HS-5 (cell line): Measurements from ENCODE around the gene TFF3.

Experiments
- DNase-seq: peaks from one replicate; pipeline ENCODE4 v3.0.0-alpha.2; 2012; ENCODE audit warnings: low read depth

TFF3 gene

GRCh38 chr21:42320791-42321190 is 5.6 kb upstream of the TFF3 start:
- no peak for DNase-seq

GRCh38 chr21:42319851-42320572 is 4.8 kb upstream of the TFF3 start:
- no peak for DNase-seq

GRCh38 chr21:42319376-42319775 is 4.2 kb upstream of the TFF3 start:
- no peak for DNase-seq

DNA sequence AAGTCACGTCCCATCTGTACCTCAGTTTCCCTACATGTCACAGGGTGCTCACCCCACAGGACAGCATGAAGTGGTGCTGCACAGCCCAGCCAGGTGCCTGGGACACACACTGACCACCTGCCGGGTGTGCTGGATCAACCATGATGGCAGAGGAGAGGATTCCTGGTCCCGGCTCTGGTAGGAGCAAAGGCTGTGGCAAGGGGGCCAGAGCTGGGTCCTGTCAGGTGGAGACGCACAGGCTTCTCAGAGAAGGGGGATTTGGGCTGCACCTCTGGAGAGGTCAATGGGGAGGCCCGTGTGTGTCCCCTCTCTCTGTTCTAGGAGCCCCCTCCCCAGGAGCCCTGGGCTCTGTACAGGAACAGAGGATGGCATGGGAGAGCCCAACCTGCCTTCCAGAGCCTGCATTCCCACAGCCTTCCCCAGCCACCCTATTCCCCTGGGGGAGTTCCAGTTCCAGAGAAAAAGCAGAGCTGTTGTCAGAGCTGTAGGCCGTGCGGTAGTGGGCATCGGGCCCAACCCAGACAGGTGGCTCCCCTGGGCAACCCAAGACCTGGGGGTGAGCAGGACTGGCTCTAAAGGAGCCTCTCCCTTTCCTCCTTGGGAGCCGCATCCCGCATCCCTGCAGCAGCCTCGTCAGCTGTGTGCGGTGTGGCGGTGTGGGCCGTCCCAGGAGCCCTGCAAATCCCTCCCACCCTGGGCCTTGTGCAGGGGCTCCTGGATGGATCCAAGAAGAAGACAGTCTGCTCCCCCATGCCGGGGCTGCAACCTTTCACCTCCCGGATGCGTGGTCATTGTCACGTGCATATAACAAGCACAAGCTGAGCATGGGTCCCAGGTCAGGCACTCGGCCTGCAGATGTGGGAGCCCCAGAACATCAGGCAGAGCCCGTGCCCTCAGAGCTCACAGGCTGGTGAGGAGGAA is 2.9 kb upstream of the TFF3 start:
- no peak for DNase-seq

- DNase-seq = no peak
Measured at GRCh38 chr21:42317341-42317741, 2.1 kb upstream of the TFF3 start.

DNA sequence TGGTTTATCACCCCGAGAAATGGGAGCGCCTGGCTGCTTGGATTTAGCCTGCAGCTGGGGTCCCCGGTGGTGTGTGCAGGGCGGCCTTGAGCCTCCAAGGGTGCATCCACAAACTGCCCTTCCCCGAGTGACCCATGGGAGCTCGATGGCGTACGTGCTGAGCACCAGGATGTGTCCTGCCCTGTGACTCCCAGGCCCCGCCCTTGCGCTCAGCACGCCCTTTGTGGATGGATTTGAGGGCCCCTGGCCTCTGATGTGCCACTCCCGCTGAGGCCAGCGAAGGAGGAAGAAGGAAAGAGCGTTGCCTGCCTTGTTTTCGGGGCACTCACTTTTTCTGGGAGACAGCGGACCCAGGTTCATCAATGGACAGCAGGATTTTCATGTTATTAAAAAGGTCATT is 1.7 kb upstream of the TFF3 start:
- DNase-seq = no peak

DNA sequence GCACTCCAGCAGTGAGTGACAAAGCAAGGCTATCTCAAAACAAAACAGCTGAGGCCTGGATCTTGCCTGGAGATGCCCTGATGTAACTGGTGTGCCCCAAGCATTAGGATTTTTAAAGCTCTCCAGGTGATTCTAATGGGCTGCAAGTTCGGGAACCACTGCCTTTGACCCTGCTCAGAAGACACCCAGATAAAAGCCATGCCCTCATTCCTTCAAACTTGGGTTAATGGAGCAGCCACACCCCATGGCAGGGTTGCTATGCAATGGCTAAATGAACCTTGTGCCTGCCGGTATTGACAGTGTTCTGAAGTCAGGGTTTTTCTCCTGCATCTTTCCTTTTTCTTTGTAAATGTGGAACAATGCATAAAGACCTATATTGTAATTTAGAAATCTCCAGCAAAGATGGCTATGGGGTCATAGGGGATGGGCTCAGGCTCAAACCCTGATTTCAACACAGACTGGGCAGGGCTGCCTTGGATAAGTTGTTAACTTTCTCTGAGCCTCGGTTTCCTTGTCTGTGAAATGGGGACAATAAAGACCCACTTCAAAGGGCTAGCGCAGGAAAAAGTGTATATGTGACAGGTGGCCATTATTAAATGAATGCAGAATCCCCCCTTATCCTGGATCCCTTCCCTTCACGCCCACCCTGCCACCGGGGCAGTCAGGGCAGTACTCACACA is 453 bp downstream of the TFF3 start:
- no peak for DNase-seq

GRCh38 chr21:42313501-42313969 is 1.7 kb downstream of the TFF3 start:
- no peak for DNase-seq

DNA sequence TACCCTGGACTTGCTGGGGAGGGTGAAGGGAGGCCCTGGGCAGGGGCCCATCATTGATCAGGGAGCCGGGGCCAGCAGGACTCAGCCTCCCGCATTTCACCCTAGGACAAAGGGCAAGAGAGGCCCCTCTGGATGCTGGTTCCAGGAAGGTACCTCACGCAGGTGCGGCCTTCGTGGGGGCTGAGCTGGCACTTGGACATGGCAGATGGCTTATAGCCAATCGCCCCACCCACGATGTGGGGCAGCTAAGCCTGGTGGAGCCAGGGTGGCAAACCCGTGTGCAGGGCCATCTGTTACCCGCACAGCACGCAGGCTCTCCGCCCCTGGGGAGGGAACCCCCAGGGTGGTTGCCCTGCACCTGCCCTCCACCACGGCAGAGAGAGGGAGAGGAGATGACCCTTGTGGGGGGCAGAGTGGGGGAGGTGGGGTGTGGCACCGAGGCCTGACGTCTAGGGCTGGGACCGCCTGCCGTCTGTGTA is 2.5 kb downstream of the TFF3 start:
- no peak for DNase-seq

DNA sequence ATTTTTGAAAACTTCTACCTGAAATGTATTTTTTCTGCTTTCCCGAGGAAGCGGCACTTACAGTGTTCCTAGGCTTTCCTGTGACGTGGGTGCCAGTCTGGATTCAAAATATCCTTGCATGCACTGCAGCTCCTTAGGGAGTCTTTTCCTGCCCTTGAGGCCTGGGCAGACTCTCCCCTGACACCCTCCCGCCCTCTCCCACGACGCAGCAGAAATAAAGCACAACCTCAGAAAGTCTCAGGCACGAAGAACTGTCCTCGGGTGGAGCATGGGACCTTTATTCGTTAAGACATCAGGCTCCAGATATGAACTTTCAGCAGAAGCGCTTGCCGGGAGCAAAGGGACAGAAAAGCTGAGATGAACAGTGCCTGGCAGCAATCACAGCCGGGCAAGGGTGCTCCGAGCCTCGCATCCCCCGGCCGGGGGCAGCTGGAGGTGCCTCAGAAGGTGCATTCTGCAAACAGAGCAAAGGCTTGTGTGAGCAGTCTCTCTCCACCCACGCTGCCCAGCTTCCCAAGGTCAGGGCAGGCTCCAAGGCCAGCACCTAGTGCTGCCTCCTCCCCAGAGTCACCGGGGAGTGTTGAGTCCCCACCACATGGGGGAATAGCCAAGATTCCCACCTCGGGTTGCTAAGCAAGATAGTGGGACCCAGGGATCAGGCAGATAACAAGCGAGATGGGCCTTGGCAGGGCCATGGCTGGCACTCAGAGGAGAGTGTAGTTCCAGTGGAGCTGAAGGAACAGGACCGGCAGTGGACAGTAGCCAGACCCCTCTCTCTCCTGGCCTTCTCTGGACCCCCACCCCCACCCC is 3.2 kb downstream of the TFF3 start:
- DNase-seq = no peak

DNA sequence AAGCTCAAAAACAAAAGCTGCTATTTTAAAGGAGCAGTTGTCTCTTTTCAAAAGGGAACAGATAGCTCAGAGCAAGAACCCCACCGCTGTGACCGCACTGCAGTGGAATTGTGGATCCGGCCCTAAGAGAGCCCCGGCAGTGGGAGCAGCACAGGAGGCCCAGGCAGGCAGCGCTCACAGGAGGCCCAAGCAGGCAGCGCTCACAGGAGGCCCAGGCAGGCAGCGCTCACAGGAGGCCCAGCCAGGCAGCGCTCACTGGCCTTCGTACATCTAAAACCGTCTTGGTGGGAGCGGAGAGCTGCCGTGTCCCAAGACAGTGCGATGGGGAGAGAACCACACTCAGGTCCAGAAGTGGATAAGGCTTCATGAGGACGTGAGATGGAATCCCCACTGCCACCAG is 4.0 kb downstream of the TFF3 start:
- no peak for DNase-seq

GRCh38 chr21:42310411-42311001 is 4.7 kb downstream of the TFF3 start:
- DNase-seq = no peak

DNA sequence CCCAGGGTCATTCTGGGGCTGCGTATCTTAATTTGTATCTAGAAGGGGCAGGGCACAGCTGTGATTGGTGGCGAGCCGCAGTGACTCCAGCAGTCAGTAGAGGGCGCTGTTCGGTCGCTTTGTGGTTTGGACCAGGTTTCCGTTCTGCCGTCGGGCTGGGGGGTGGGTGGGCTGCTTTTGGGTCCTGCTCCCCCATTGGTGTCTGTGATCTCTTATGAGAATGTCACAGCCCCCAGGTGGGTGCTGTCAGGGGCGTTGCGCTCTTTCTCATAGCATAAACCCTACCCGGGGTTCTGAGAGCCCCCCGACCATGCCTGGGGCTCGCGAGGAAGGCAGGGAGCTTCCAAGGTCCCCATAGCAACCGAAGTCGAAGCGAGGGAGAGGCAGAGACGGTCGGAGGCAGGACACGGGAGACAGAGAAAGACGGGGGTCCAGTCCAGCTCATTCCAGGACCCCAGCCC is 5.4 kb downstream of the TFF3 start:
- no peak for DNase-seq

DNA sequence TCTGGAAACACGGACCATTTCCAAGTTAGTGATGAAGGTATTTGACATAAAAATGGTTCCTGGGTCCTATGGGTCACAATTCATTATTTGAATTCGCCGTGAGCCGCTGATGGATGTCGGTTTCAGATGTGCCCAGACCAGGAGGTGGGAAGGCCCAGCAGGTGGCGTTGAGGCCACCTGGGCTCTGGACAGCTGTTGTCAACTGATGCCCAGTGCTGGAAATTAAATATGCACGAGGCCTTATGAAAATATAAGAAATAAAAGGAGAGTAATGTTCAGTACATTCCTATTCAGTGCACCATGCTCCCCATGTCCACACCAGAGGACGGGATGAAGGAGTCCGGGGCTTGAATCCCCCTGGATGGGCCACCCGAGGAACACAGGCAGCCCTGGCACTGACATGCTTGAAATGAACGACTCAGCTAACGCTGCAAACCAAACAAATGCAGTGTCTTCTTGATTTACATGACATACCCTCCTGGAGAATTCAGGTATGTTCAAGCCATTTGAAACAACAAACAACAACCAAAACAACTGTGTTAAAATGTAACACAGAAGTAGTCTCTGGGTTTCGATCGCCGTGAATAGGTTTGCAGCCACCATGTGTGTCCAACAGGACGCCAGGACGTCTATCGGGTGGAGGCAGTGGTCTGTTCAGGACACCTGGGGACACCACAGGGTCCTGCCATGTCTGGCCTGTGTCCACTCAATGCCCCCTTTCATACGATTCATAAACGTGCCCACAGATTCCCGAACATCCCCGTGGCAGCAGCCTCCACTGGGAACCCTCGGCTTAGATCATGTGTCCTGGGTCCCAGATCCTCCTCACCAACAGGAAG is 6.1 kb downstream of the TFF3 start:
- no peak for DNase-seq

- no peak for DNase-seq
Measured at GRCh38 chr21:42308161-42308913, 6.9 kb downstream of the TFF3 start.

- no peak for DNase-seq
Measured at GRCh38 chr21:42307106-42307505, 8.1 kb downstream of the TFF3 start.

DNA sequence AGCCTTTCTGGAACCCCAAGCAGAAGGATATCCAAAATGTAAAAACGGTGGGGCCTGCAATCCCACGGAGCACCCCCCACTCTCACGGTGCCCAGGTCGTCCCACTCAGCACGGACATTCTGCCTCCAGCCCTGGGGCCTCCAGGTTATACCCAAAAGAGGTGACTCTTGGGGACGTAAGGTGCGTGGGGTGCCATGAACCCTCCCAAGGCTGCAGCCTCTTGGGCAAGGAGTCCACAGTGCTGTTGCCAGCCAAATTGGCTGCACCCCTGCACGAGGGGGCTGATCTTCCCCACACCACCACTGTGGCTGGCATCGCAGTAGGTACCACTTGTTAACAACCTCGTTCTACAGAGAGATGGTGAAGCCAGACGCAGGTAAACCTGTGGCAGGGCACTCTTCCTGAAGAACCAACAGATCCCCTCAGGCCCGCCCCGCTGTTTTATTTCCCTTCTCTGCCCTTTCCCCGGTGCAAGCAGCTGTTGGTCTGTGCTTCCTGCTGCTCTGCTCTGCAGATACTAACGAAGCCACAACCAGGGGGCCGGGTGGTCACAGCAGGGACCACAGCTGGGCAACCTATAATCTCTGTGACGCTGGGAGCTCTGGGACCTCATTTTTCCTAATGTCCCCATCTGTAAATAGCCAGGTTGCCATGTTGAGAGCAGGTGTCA is 8.7 kb downstream of the TFF3 start:
- DNase-seq = no peak

DNA sequence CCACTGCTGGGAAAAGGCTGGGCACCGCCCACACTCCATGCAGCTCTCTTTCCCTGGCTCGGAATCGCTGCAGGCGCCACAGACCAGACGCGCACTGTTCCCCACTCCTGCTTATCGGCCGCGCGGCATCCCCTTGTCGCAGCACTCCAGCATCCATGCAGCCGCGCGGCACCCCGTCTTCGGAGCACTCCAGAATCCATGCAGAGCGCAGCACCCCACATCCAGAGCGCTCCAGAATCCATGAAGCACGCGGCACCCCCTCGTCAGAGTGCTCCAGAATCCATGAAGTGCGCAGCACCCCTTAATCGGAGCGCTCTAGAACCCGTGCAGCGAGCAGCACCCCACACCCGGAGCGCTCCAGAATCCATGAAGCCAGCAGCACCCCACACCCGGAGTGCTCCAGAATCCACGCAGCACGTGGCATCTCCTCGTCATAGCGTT is 9.5 kb downstream of the TFF3 start:
- DNase-seq = no peak
